Karpas-422 (cell line): ENCODE results near the gene TXNDC11. TPM values are rescaled to one million over a fixed set of nuclear protein-coding genes. Genes with fewer than 3 reads are reported as not detected.

ENCODE experiments used
- DNase-seq: peaks from one replicate; pipeline ENCODE4 v3.0.0-alpha.2; 2015
- H2AFZ ChIP-seq: fragments of 200-600 bp; sonication (generic); 2 replicates; pipeline ENCODE4 v1.6.1; 2014; ENCODE audit warnings: antibody characterized with exemption, low read length, mixed read lengths
- H3K27ac ChIP-seq: fragments of 200-600 bp; sonication (generic); 2 replicates; pipeline ENCODE4 v1.5.1; 2014; ENCODE audit warnings: mild to moderate bottlenecking, low read length, moderate library complexity
- H3K27me3 ChIP-seq: fragments of 200-600 bp; sonication (generic); 2 replicates; pipeline ENCODE4 v1.6.1; 2014; ENCODE audit warnings: low read length, mixed read lengths
- H3K36me3 ChIP-seq: fragments of 200-600 bp; sonication (generic); 2 replicates; pipeline ENCODE4 v1.6.1; 2014; ENCODE audit warnings: low read length, mixed read lengths; ENCODE audit not compliant: insufficient read depth
- H3K4me1 ChIP-seq: fragments of 200-600 bp; sonication (generic); 2 replicates; pipeline ENCODE4 v1.6.1; 2014; ENCODE audit warnings: mild to moderate bottlenecking, low read length, mixed read lengths
- H3K4me2 ChIP-seq: fragments of 200-600 bp; sonication (generic); 2 replicates; pipeline ENCODE4 v1.6.1; 2014; ENCODE audit warnings: low read length, low read depth, mild to moderate bottlenecking; ENCODE audit not compliant: poor library complexity, severe bottlenecking
- H3K4me3 ChIP-seq: fragments of 200-600 bp; sonication (generic); 2 replicates; pipeline ENCODE4 v1.5.1; 2014; ENCODE audit warnings: mild to moderate bottlenecking, antibody characterized with exemption, low read length, mixed read lengths
- H3K79me2 ChIP-seq: fragments of 200-600 bp; sonication (generic); 2 replicates; pipeline ENCODE4 v1.6.1; 2014; ENCODE audit warnings: mild to moderate bottlenecking, low read length, mixed read lengths
- H3K9ac ChIP-seq: fragments of 200-600 bp; sonication (generic); 2 replicates; pipeline ENCODE4 v1.6.0; 2014; ENCODE audit warnings: low read length
- H3K9me2 ChIP-seq: fragments of 200-600 bp; sonication (generic), shearing (Covaris generic); replicated peaks from 2 replicates; pipeline ENCODE4 v1.6.0; 2014; ENCODE audit warnings: mild to moderate bottlenecking, low read length, moderate library complexity; ENCODE audit not compliant: insufficient read depth
- H3K9me3 ChIP-seq: fragments of 300-700, 200-600 bp; sonication (generic); 2 replicates; pipeline ENCODE4 v1.6.1; 2014; ENCODE audit warnings: low read length, mixed read lengths
- H4K20me1 ChIP-seq: fragments of 200-600 bp; sonication (generic); 2 replicates; pipeline ENCODE4 v1.6.1; 2014; ENCODE audit warnings: mild to moderate bottlenecking, antibody characterized with exemption, low read length, low read depth; ENCODE audit not compliant: insufficient read depth
- total RNA-seq: library from RNA; depleted of rRNA; stranded (reverse); fragments of >200 nt; shearing (Covaris generic); gene quantifications from 2 replicates; pipeline ENCODE4 v1.2.3, GENCODE V29; 2014; ENCODE audit warnings: low replicate concordance

Gene TXNDC11
- total RNA-seq, 1 experiment from 2014 or later: 28.5 TPM

GRCh38 chr16:11649276-11649675 lies 93.4 kb downstream of the TXNDC11 start:
- Histone ChIP-seq H2AFZ (no peak overlapping the region), H3K4me2 (no peak overlapping the region), H3K27ac (no peak overlapping the region), H3K36me3 (no peaks in the 10 kb centered on the region), H3K9ac (no peak overlapping the region), H3K4me1 (peaks cover 6% of the 10 kb centered on the region), H3K4me3 (no peak overlapping the region), H3K27me3 (no peaks in the 10 kb centered on the region), H3K9me2 (no peaks in the 10 kb centered on the region), H3K79me2 (no peaks in the 10 kb centered on the region), H4K20me1 (no peaks in the 10 kb centered on the region), H3K9me3 (no peaks in the 10 kb centered on the region)
- DNase-seq: no peak

GRCh38 chr16:11642765-11643116 lies 99.9 kb downstream of the TXNDC11 start:
- Histone ChIP-seq H3K27ac (no peak overlapping the region), H4K20me1 (no peaks in the 10 kb centered on the region), H3K36me3 (no peaks in the 10 kb centered on the region), H2AFZ (peak overlapping the region; percentile 54; the same call in 1 of the 2 replicates), H3K4me1 (peaks cover 4% of the 10 kb centered on the region), H3K4me3 (no peak overlapping the region), H3K27me3 (no peaks in the 10 kb centered on the region), H3K4me2 (peak overlapping the region; percentile 23), H3K9ac (no peak overlapping the region), H3K9me3 (no peaks in the 10 kb centered on the region), H3K79me2 (no peaks in the 10 kb centered on the region), H3K9me2 (no peaks in the 10 kb centered on the region)
- peak; percentile 67 for DNase-seq

GRCh38 chr16:11640987-11641817 lies 101.5 kb downstream of the TXNDC11 start:
- no peaks in the 10 kb centered on the region for H3K27me3 ChIP-seq
- H3K9ac ChIP-seq: no peak overlapping the region

GRCh38 chr16:11639925-11640899 lies 102.4 kb downstream of the TXNDC11 start:
- no peak overlapping the region for H2AFZ ChIP-seq
- H3K9me2 ChIP-seq: no peaks in the 10 kb centered on the region
- H3K4me2 ChIP-seq: no peak overlapping the region
- no peaks in the 10 kb centered on the region for H3K36me3 ChIP-seq
- H4K20me1 ChIP-seq: no peaks in the 10 kb centered on the region
- H3K27ac ChIP-seq: no peak overlapping the region
- H3K4me3 ChIP-seq: no peak overlapping the region
- no peaks in the 10 kb centered on the region for H3K9me3 ChIP-seq
- H3K9ac ChIP-seq: no peak overlapping the region
- no peaks in the 10 kb centered on the region for H3K27me3 ChIP-seq
- peaks cover 4% of the 10 kb centered on the region for H3K4me1 ChIP-seq
- DNase-seq: no peak
- H3K79me2 ChIP-seq: no peaks in the 10 kb centered on the region

More at GRCh38 chr16:11640987-11641817, 101.5 kb downstream of the TXNDC11 start:
- H3K9me3 ChIP-seq: no peaks in the 10 kb centered on the region
- no peak overlapping the region for H2AFZ ChIP-seq
- H4K20me1 ChIP-seq: no peaks in the 10 kb centered on the region
- no peak overlapping the region for H3K4me2 ChIP-seq
- peaks cover 4% of the 10 kb centered on the region for H3K4me1 ChIP-seq
- H3K36me3 ChIP-seq: no peaks in the 10 kb centered on the region
- no peaks in the 10 kb centered on the region for H3K9me2 ChIP-seq
- H3K4me3 ChIP-seq: no peak overlapping the region
- H3K27ac ChIP-seq: no peak overlapping the region
- H3K79me2 ChIP-seq: no peaks in the 10 kb centered on the region
- peak; percentile 82 for DNase-seq

- no peak overlapping the region for H3K4me2 ChIP-seq
- H3K9ac ChIP-seq: no peak overlapping the region
- peaks cover 4% of the 10 kb centered on the region for H3K4me1 ChIP-seq
- H3K79me2 ChIP-seq: no peaks in the 10 kb centered on the region
- no peaks in the 10 kb centered on the region for H4K20me1 ChIP-seq
- H3K27me3 ChIP-seq: no peaks in the 10 kb centered on the region
- H3K27ac ChIP-seq: no peak overlapping the region
- H3K9me2 ChIP-seq: no peaks in the 10 kb centered on the region
- DNase-seq: no peak
- H3K9me3 ChIP-seq: no peaks in the 10 kb centered on the region
- H3K4me3 ChIP-seq: no peak overlapping the region
- H3K36me3 ChIP-seq: no peaks in the 10 kb centered on the region
- no peak overlapping the region for H2AFZ ChIP-seq
Observed at GRCh38 chr16:11639008-11639562, 103.6 kb downstream of the TXNDC11 start.

GRCh38 chr16:11638140-11638539 lies 104.5 kb downstream of the TXNDC11 start:
- Histone ChIP-seq H2AFZ (no peak overlapping the region), H3K9me2 (no peaks in the 10 kb centered on the region), H3K4me3 (no peak overlapping the region), H3K4me1 (peaks cover 4% of the 10 kb centered on the region), H3K27ac (no peak overlapping the region), H3K9ac (no peak overlapping the region), H3K79me2 (no peaks in the 10 kb centered on the region), H3K27me3 (no peaks in the 10 kb centered on the region), H3K4me2 (no peak overlapping the region), H4K20me1 (no peaks in the 10 kb centered on the region), H3K36me3 (no peaks in the 10 kb centered on the region), H3K9me3 (no peaks in the 10 kb centered on the region)
- DNase-seq: no peak

- no peak overlapping the region for H2AFZ ChIP-seq
- no peak overlapping the region for H3K4me2 ChIP-seq
- H3K4me3 ChIP-seq: no peak overlapping the region
- no peaks in the 10 kb centered on the region for H3K4me1 ChIP-seq
- no peak for DNase-seq
- H3K27me3 ChIP-seq: no peaks in the 10 kb centered on the region
- H3K36me3 ChIP-seq: no peaks in the 10 kb centered on the region
- no peak overlapping the region for H3K27ac ChIP-seq
- no peaks in the 10 kb centered on the region for H3K9me2 ChIP-seq
- H3K9ac ChIP-seq: no peak overlapping the region
- no peaks in the 10 kb centered on the region for H3K79me2 ChIP-seq
- no peaks in the 10 kb centered on the region for H3K9me3 ChIP-seq
- H4K20me1 ChIP-seq: no peaks in the 10 kb centered on the region
Observed at GRCh38 chr16:11637320-11637719, 105.3 kb downstream of the TXNDC11 start.
